HS-5 (cell line): ENCODE measurements around the gene AADAT.
"Not testable (repeated sequence)": the region's sequence is repeated elsewhere in the genome, so short reads cannot be mapped to it uniquely, and the experiment has no call there.

ENCODE experiments used
- DNase-seq: peaks from one replicate; pipeline ENCODE4 v3.0.0-alpha.2; 2012; ENCODE audit warnings: low read depth

AADAT gene

GRCh38 chr4:170089668-170090351 lies at the start of gene AADAT:
Gene AADAT (minus strand): TSS chr4:170089956. CDS start chr4:170089690, 266 bp downstream.
- DNase-seq, result peak; percentile 53

- peak; percentile 56 for DNase-seq
Measured at GRCh38 chr4:170138580-170139194, 48.9 kb upstream of the AADAT start.

- DNase-seq, result no peak
Measured at GRCh38 chr4:170137927-170138326, 48.2 kb upstream of the AADAT start.

GRCh38 chr4:170137466-170137865 lies 47.7 kb upstream of the AADAT start:
- DNase-seq, result no peak

GRCh38 chr4:170134821-170135220 lies 45.1 kb upstream of the AADAT start:
- no peak for DNase-seq

- no peak for DNase-seq
Measured at GRCh38 chr4:170128219-170128804, 38.6 kb upstream of the AADAT start.

- DNase-seq, result no peak
Measured at GRCh38 chr4:170127758-170128157, 38.0 kb upstream of the AADAT start.

GRCh38 chr4:170124406-170124805 lies 34.6 kb upstream of the AADAT start:
- no peak for DNase-seq

GRCh38 chr4:170122252-170122651 lies 32.5 kb upstream of the AADAT start:
- DNase-seq, result no peak

- no peak for DNase-seq
Measured at GRCh38 chr4:170114636-170115035, 24.9 kb upstream of the AADAT start.

GRCh38 chr4:170114183-170114582 lies 24.4 kb upstream of the AADAT start:
- not testable (repeated sequence) for DNase-seq

- DNase-seq, result no peak
Measured at GRCh38 chr4:170111546-170111945, 21.8 kb upstream of the AADAT start.

- DNase-seq, result no peak
Measured at GRCh38 chr4:170111085-170111484, 21.3 kb upstream of the AADAT start.

- no peak for DNase-seq
Measured at GRCh38 chr4:170110285-170110672, 20.5 kb upstream of the AADAT start.

- peak; percentile 51 for DNase-seq
Measured at GRCh38 chr4:170109586-170110284, 20.0 kb upstream of the AADAT start.

GRCh38 chr4:170106900-170107299 lies 17.1 kb upstream of the AADAT start:
- no peak for DNase-seq

GRCh38 chr4:170102426-170102825 lies 12.7 kb upstream of the AADAT start:
- no peak for DNase-seq

GRCh38 chr4:170098171-170098570 lies 8.4 kb upstream of the AADAT start:
- DNase-seq, result not testable (repeated sequence)

GRCh38 chr4:170097681-170098080 lies 7.9 kb upstream of the AADAT start:
- DNase-seq, result no peak

GRCh38 chr4:170093973-170094535 lies 4.3 kb upstream of the AADAT start:
- no peak for DNase-seq

GRCh38 chr4:170091069-170091696 lies 1.4 kb upstream of the AADAT start:
- no peak for DNase-seq
